ENCODE data around the gene MAP3K15. TPM values are rescaled to one million over a fixed set of nuclear protein-coding genes. Genes with fewer than 3 reads are reported as not detected.

The MAP3K15 gene
- total RNA-seq, 1 experiment from 2014 or later, result 0.06 TPM

- DNase-seq (ENCODE audit: low spot score), result no peak
- POLR2A ChIA-PET (ENCODE audit: low non-redundant PET), result no interaction called here
- intact Hi-C loops (cut with micrococcal nuclease; ENCODE audit: unreplicated experiment), result no loop called here
- no peak overlapping the region for H3K27ac ChIP-seq (ENCODE audit: low read depth, low read length, poor library complexity, severe bottlenecking)
- CTCF ChIA-PET, result interaction anchor here (0.7 kb wide), 1 partner anchor 35 kb away, joined by 6 read pairs; no protein-coding TSS in a partner anchor
- TF ChIP-seq CTCF (conservative IDR thresholded peaks at IDR 0.05; ENCODE audit: low read depth, low read length), result no peak
- TF ChIP-seq EZH2 (IDR thresholded peaks at IDR 0.05; ENCODE audit: borderline replicate concordance, low read depth, low read length, poor library complexity, severe bottlenecking), result no peak
- no peaks in the 10 kb centered on the region for H3K4me1 ChIP-seq (ENCODE audit: insufficient read depth, low read length, poor library complexity, severe bottlenecking)
- H3K36me3 ChIP-seq (ENCODE audit: insufficient read depth, low read length, poor library complexity, severe bottlenecking), result no peaks in the 10 kb centered on the region
- peaks cover 4% of the 10 kb centered on the region for H3K27me3 ChIP-seq (replicated peaks; ENCODE audit: insufficient read depth, low read depth, low read length, poor library complexity)
- no peaks in the 10 kb centered on the region for H3K9me3 ChIP-seq (ENCODE audit: low read depth, low read length, poor library complexity, severe bottlenecking)
- BruUV-seq (replicated peaks), result no TSS peak
- no peak overlapping the region for H3K4me3 ChIP-seq (ENCODE audit: low read depth, low read length, poor library complexity, severe bottlenecking)
Observed at GRCh38 chrX:19410259-19410658, 105.0 kb downstream of the MAP3K15 start.

GRCh38 chrX:19403696-19404095 lies 111.6 kb downstream of the MAP3K15 start:
- intact Hi-C loops (cut with micrococcal nuclease; ENCODE audit: unreplicated experiment), result no loop called here
- TF ChIP-seq CTCF (conservative IDR thresholded peaks at IDR 0.05; ENCODE audit: low read depth, low read length), result no peak
- TF ChIP-seq EZH2 (IDR thresholded peaks at IDR 0.05; ENCODE audit: borderline replicate concordance, low read depth, low read length, poor library complexity, severe bottlenecking), result no peak
- Histone ChIP-seq H3K27ac (ENCODE audit: low read depth, low read length, poor library complexity, severe bottlenecking) (no peak overlapping the region), H3K27me3 (replicated peaks; ENCODE audit: insufficient read depth, low read depth, low read length, poor library complexity) (peaks cover 16% of the 10 kb centered on the region), H3K9me3 (ENCODE audit: low read depth, low read length, poor library complexity, severe bottlenecking) (no peaks in the 10 kb centered on the region), H3K4me1 (ENCODE audit: insufficient read depth, low read length, poor library complexity, severe bottlenecking) (no peaks in the 10 kb centered on the region), H3K4me3 (ENCODE audit: low read depth, low read length, poor library complexity, severe bottlenecking) (no peak overlapping the region), H3K36me3 (ENCODE audit: insufficient read depth, low read length, poor library complexity, severe bottlenecking) (no peaks in the 10 kb centered on the region)
- ChIA-PET POLR2A (ENCODE audit: low non-redundant PET) (no interaction called here), CTCF (no interaction called here)
- BruUV-seq (replicated peaks), result no TSS peak
- DNase-seq (ENCODE audit: low spot score), result no peak

- Histone ChIP-seq H3K9me3 (ENCODE audit: low read depth, low read length, poor library complexity, severe bottlenecking) (no peaks in the 10 kb centered on the region), H3K4me3 (ENCODE audit: low read depth, low read length, poor library complexity, severe bottlenecking) (no peak overlapping the region), H3K36me3 (ENCODE audit: insufficient read depth, low read length, poor library complexity, severe bottlenecking) (no peaks in the 10 kb centered on the region), H3K4me1 (ENCODE audit: insufficient read depth, low read length, poor library complexity, severe bottlenecking) (peaks cover 9% of the 10 kb centered on the region), H3K27ac (ENCODE audit: low read depth, low read length, poor library complexity, severe bottlenecking) (no peak overlapping the region), H3K27me3 (replicated peaks; ENCODE audit: insufficient read depth, low read depth, low read length, poor library complexity) (no peaks in the 10 kb centered on the region)
- BruUV-seq (replicated peaks), result no TSS peak
- TF ChIP-seq EZH2 (IDR thresholded peaks at IDR 0.05; ENCODE audit: borderline replicate concordance, low read depth, low read length, poor library complexity, severe bottlenecking) (no peak), CTCF (conservative IDR thresholded peaks at IDR 0.05; ENCODE audit: low read depth, low read length) (no peak)
- POLR2A ChIA-PET (ENCODE audit: low non-redundant PET), result no interaction called here
- intact Hi-C loops (cut with micrococcal nuclease; ENCODE audit: unreplicated experiment), result no loop called here
- DNase-seq (ENCODE audit: low spot score), result no peak
- CTCF ChIA-PET, result no interaction called here
Observed at GRCh38 chrX:19392703-19393102, 122.6 kb downstream of the MAP3K15 start.
